Neural crest cell (in vitro differentiated cells): ENCODE data around the gene PLEKHA6. TPM values are rescaled to one million over a fixed set of nuclear protein-coding genes. Genes with fewer than 3 reads are reported as not detected.
A peak's percentile ranks its signal among the peaks of the same experiment; 100 is the strongest.

Experiments
- DNase-seq: peaks from one replicate; pipeline ENCODE4 v3.0.0; 2021; ENCODE audit warnings: low read depth, mixed read lengths, low spot score
- H3K27ac Mint-ChIP-seq: one replicate; pipeline ENCODE4 v1.8.0; 2021; ENCODE audit warnings: mild to moderate bottlenecking, mixed read lengths; ENCODE audit not compliant: unreplicated experiment
- H3K27me3 Mint-ChIP-seq: 2 replicates; pipeline ENCODE4 v1.8.0; 2021; ENCODE audit warnings: low read depth, mild to moderate bottlenecking, mixed read lengths
- H3K36me3 Mint-ChIP-seq: 2 replicates; pipeline ENCODE4 v1.8.0; 2021; ENCODE audit warnings: low read depth, mild to moderate bottlenecking, mixed read lengths
- H3K4me1 Mint-ChIP-seq: 2 replicates; pipeline ENCODE4 v1.8.0; 2021; ENCODE audit warnings: mixed read lengths
- H3K4me3 Mint-ChIP-seq: one replicate; pipeline ENCODE4 v1.8.0; 2021; ENCODE audit warnings: mild to moderate bottlenecking, mixed read lengths
- H3K9me3 Mint-ChIP-seq: 2 replicates; pipeline ENCODE4 v1.8.0; 2021; ENCODE audit warnings: mixed read lengths
- total RNA-seq: library from RNA; stranded (reverse); gene quantifications from 2 replicates; pipeline ENCODE4 v1.2.1, GENCODE V29; 2021
- TF ChIP-seq, protein P1 (sequence below): fragments of 200-600 bp; sonication (generic); conservative IDR thresholded peaks from 2 replicates; pipeline ENCODE4 v1.5.0; 2021; ENCODE audit warnings: antibody characterized with exemption, mild to moderate bottlenecking

The PLEKHA6 gene
- total RNA-seq, 1 donor from 2014 or later, result 4.5 TPM

DNA sequence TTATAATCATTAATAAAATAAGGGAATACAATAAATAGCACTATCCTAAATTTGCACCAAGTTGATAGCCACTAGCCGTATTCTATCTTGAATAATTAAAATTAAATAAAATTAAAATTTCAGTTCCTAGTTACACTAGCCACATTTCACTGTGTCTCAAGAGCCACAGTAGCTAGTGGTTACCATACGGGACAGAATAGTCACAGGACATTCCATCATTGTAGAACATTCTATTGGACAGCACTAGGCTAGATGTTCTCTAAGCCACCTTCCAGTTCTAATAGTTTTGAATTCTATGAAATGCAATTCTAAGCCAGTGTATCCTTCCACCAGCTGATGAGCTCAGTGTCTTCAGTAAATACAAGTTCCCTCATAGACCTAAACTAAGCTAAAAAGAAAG is 74.8 kb downstream of the PLEKHA6 start:
- peaks cover 64% of the 10 kb centered on the region for H3K27me3 Mint-ChIP-seq
- no peak overlapping the region for H3K4me3 Mint-ChIP-seq
- H3K4me1 Mint-ChIP-seq, result peaks cover 20% of the 10 kb centered on the region
- DNase-seq, result no peak
- TF ChIP-seq, protein P1, sequence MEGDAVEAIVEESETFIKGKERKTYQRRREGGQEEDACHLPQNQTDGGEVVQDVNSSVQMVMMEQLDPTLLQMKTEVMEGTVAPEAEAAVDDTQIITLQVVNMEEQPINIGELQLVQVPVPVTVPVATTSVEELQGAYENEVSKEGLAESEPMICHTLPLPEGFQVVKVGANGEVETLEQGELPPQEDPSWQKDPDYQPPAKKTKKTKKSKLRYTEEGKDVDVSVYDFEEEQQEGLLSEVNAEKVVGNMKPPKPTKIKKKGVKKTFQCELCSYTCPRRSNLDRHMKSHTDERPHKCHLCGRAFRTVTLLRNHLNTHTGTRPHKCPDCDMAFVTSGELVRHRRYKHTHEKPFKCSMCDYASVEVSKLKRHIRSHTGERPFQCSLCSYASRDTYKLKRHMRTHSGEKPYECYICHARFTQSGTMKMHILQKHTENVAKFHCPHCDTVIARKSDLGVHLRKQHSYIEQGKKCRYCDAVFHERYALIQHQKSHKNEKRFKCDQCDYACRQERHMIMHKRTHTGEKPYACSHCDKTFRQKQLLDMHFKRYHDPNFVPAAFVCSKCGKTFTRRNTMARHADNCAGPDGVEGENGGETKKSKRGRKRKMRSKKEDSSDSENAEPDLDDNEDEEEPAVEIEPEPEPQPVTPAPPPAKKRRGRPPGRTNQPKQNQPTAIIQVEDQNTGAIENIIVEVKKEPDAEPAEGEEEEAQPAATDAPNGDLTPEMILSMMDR, result no peak
- H3K27ac Mint-ChIP-seq, result no peak overlapping the region
- no peaks in the 10 kb centered on the region for H3K36me3 Mint-ChIP-seq
- H3K9me3 Mint-ChIP-seq, result no peaks in the 10 kb centered on the region

DNA sequence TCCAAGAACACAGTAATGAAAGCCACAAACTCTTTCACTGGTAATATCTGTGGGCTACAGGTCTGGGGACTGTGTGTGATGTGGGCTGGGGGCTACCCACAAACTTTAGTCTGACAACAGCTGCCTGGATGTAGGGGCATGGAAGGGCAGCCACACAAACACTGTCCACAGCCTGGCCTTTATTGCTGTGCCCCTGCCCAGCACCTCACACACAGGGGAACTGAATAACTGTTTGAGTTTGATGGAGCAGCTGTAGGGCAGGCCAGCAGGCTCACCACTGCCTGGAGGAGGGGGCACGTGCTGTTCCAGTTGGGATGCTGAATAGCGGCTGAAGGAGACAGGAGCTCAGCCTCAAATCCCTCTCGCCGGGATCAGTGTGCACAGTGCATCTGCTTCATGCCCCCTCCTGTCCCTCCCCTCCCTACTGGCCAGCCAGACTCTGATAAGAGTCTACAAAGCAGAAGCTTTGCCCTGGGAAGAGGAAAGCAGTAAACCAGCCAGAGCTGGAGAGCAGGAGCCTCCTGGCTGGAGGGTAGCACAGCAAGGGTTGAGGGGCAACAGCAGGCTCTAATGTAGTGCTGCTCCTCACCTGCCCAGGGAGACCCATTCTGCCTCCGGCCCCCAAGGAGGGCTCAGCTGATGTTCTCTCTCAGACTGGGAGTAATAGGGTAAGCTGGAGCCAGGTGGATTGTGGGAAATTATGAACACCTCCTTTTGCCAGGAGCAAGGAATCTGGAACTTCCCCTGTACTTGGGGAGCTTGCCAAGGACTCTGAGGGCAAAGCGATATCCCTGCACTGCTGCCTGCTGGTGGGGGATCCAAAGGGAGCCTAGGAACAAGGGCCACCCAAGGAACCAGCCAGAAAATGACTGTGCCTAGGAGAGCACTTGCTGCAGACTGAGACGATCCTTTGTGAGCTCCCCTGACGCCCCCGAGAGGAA is 75.7 kb downstream of the PLEKHA6 start:
- H3K36me3 Mint-ChIP-seq, result no peaks in the 10 kb centered on the region
- peaks cover 55% of the 10 kb centered on the region for H3K27me3 Mint-ChIP-seq
- H3K4me1 Mint-ChIP-seq, result peaks cover 23% of the 10 kb centered on the region
- H3K27ac Mint-ChIP-seq, result no peak overlapping the region
- H3K9me3 Mint-ChIP-seq, result no peaks in the 10 kb centered on the region
- TF ChIP-seq, protein P1, result no peak
- no peak for DNase-seq
- H3K4me3 Mint-ChIP-seq, result no peak overlapping the region

DNA sequence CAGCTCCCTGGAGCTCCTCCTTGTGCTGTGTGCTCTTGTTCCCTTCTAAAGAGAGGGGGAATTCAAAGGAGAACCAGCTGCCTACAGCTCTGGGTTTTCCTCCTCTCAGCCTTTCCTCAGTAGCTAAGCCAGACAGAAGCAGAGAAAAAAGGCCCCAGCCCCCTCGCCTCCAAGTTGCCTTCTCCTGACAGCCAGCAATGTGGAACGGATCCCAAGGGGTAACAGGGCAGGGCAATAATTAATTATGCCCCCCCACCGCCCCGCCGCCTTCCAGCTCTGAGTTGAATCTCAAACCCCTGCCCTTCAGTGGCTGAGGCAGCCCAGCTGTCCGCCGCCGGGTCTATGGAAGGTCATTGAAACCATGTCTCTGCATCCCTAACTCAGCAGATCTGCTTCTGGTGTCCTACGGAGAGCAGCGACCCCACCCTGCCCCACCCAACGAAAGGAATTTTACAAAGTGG is 76.9 kb downstream of the PLEKHA6 start:
- Mint-ChIP-seq H3K9me3 (no peaks in the 10 kb centered on the region), H3K4me1 (peaks cover 26% of the 10 kb centered on the region), H3K4me3 (no peak overlapping the region), H3K27ac (no peak overlapping the region), H3K27me3 (peaks cover 52% of the 10 kb centered on the region), H3K36me3 (no peaks in the 10 kb centered on the region)
- DNase-seq, result no peak
- TF ChIP-seq, protein P1, result no peak

DNA sequence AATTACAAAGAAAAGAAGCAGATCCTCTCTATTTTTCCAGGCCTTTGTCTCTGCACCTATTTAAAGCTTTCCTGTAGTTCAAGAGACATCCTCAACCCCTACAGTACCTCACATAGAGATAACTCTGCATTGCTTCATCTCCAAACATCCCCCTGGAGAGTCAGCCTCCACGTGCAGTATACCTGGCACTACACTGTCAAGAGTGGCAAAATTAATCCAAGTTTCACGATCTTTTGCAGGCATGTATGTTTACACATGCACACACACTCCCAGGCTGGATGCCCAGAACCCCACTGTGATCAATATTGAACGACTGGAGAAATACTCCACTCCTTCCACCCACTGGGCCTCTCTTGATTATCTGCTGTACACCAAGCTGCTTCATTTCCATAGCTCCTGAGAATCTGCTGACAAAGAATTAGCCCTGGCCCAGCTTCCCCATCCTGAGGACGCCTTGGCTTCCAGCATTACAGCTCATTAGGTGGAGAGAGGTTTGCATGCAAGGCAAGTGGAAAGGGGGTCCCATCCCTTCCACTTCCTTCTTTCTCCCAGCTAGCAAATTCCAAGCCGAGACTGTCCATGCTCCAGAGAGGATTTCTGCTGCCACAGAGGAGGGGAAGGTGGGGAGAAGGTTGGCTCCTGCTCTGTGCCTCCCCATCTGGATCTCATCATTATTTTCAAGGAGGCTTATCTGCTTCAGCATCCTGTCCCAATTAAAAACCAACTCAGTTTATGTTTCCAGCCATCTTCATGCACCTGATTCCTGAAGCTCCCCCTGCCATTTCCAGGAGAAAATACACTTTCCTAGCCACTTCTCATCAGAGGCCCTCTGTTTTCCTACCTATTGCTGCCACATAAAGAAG is 79.4 kb downstream of the PLEKHA6 start:
- H3K4me3 Mint-ChIP-seq, result no peak overlapping the region
- peaks cover 45% of the 10 kb centered on the region for H3K27me3 Mint-ChIP-seq
- TF ChIP-seq, protein P1, result no peak
- no peak for DNase-seq
- no peaks in the 10 kb centered on the region for H3K9me3 Mint-ChIP-seq
- H3K27ac Mint-ChIP-seq, result no peak overlapping the region
- H3K4me1 Mint-ChIP-seq, result peaks cover 22% of the 10 kb centered on the region
- no peaks in the 10 kb centered on the region for H3K36me3 Mint-ChIP-seq

DNA sequence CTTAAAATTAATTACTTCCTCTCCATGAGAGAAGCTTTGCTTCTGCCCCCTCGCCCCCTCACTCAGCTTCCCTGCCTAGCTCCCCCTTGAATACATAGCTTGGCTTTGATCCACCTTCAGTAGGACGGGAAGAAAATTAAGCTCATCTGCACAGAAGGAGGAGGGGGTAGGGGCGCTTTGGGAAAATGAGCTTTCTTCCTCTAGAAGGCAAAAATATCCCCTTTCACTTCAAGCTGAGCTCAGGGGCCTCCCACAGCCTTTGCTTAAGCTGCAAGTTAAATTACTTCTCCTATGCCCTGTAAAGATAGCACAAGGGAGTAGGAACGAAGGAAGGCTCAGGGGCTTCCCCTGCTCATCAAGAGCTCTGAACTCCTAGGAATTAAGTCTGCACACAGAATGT is 80.8 kb downstream of the PLEKHA6 start:
- H3K4me3 Mint-ChIP-seq, result no peak overlapping the region
- no peaks in the 10 kb centered on the region for H3K9me3 Mint-ChIP-seq
- H3K27ac Mint-ChIP-seq, result peak overlapping the region; percentile 59
- no peaks in the 10 kb centered on the region for H3K36me3 Mint-ChIP-seq
- TF ChIP-seq, protein P1, result no peak
- no peak for DNase-seq
- H3K4me1 Mint-ChIP-seq, result peaks cover 22% of the 10 kb centered on the region
- peaks cover 54% of the 10 kb centered on the region for H3K27me3 Mint-ChIP-seq
